Medulla oblongata (tissue), 1 donor: ENCODE measurements around the gene TRIM32.
"Not testable (repeated sequence)": the region's sequence is repeated elsewhere in the genome, so short reads cannot be mapped to it uniquely, and the experiment has no call there.

ENCODE experiments used
- DNase-seq: peaks from one replicate; pipeline ENCODE4 v3.0.0-alpha.2; 2015; ENCODE audit errors: extremely low spot score

TRIM32 gene

GRCh38 chr9:116674210-116674980 lies 12.7 kb upstream of the TRIM32 start:
- DNase-seq: no peak

- no peak for DNase-seq
Observed at GRCh38 chr9:116683535-116683934, 3.6 kb upstream of the TRIM32 start.

GRCh38 chr9:116685166-116685565 lies 1.9 kb upstream of the TRIM32 start:
- DNase-seq: no peak

- DNase-seq: no peak
Observed at GRCh38 chr9:116686135-116686534, 970 bp upstream of the TRIM32 start.

- no peak for DNase-seq
Observed at GRCh38 chr9:116686693-116687073, 422 bp upstream of the TRIM32 start.

- DNase-seq: no peak
Observed at GRCh38 chr9:116687754-116688135, 640 bp downstream of the TRIM32 start.

- no peak for DNase-seq
Observed at GRCh38 chr9:116688806-116689485, 1.8 kb downstream of the TRIM32 start.

- no peak for DNase-seq
Observed at GRCh38 chr9:116689486-116690032, 2.5 kb downstream of the TRIM32 start.

- not testable (repeated sequence) for DNase-seq
Observed at GRCh38 chr9:116690805-116691204, 3.7 kb downstream of the TRIM32 start.

GRCh38 chr9:116691607-116692006 lies 4.5 kb downstream of the TRIM32 start:
- DNase-seq: no peak

- no peak for DNase-seq
Observed at GRCh38 chr9:116692616-116693015, 5.5 kb downstream of the TRIM32 start.

GRCh38 chr9:116693233-116693731 lies 6.2 kb downstream of the TRIM32 start:
- DNase-seq: no peak

- no peak for DNase-seq
Observed at GRCh38 chr9:116694785-116695291, 7.7 kb downstream of the TRIM32 start.

- DNase-seq: peak; percentile 22
Observed at GRCh38 chr9:116695438-116695837, 8.3 kb downstream of the TRIM32 start.

GRCh38 chr9:116697362-116697761 lies 10.3 kb downstream of the TRIM32 start:
- no peak for DNase-seq

GRCh38 chr9:116697887-116698286 lies 10.8 kb downstream of the TRIM32 start:
- DNase-seq: no peak

- DNase-seq: no peak
Observed at GRCh38 chr9:116700279-116700678, 13.2 kb downstream of the TRIM32 start.

GRCh38 chr9:116700882-116701865 lies 14.1 kb downstream of the TRIM32 start:
- DNase-seq: no peak

GRCh38 chr9:116701940-116702642 lies 15.0 kb downstream of the TRIM32 start:
- DNase-seq: no peak

GRCh38 chr9:116703634-116704033 lies 16.5 kb downstream of the TRIM32 start:
- DNase-seq: no peak

GRCh38 chr9:116704470-116704869 lies 17.4 kb downstream of the TRIM32 start:
- no peak for DNase-seq
